ENCODE results near the gene ZZZ3.
"Not testable (repeated sequence)": the region's sequence is repeated elsewhere in the genome, so short reads cannot be mapped to it uniquely, and the experiment has no call there.

Gene ZZZ3

DNA sequence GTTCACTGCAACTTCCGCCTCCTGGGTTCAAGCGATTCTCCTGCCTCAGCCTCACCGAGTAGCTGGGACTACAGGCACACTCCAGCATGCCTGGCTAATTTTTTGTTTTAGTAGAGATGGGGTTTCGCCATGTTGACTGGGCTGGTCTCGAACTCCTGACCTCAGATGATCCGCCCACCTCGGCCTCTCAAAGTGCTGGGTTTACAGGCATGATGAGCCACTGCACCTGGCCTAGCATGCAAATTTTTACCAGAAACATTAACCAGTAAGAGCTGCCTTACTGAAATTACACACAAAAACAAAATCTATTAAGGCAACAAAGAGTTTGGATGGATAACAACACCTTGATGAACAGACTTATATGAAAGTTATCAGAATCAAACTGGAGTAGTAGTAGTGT lies 12.1 kb downstream of the ZZZ3 start:
- DNase-seq: no peak

DNA sequence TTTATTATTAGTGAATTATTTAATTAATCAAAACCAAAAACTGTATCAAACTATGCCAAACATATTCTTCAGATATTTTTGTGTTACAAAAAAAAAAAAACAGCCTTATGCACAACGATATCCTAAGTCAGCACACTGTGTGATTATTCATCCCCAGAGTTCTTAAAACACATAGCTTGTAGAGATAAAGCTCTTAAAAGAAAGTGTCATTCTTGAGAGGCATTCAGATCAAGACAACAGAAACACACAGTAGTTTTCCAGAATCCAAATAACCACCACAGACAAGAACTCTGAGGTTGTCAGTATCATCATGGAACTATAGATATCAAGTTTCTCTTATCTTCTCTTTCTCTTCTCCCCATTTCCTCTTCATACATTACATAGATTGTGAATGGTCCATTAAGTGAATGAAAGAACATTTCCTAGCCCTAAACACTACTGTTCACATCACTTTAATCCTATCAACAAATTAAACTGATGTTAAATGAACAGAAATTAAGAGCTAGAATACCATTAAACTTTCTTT lies 13.5 kb downstream of the ZZZ3 start:
- no peak for DNase-seq

DNA sequence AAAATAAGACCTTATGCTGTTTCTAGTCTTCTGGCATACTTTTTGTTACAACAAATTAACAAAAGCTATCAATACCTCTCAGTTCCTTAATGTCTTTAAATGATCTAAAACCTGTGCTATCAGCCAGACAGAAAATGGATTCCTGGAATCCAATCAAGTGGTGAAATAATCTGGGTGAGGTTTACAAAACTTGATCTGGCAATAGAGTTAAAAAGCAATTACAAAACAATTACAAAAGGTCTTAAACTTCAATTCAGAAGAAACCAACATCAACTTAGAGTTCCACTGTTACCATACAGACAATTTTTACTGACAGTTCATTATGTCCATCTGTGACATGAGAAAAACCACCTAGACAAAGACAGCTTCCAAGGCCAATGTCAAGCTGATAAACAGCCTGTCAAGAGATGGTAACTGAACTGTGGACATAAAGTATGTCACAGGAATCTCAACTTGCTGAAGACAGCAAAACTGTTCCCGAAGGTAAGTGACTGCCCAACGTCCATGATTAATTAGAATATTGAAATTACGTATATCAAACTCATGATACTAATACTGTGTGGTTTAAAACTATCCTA lies 17.4 kb downstream of the ZZZ3 start:
- no peak for DNase-seq

DNA sequence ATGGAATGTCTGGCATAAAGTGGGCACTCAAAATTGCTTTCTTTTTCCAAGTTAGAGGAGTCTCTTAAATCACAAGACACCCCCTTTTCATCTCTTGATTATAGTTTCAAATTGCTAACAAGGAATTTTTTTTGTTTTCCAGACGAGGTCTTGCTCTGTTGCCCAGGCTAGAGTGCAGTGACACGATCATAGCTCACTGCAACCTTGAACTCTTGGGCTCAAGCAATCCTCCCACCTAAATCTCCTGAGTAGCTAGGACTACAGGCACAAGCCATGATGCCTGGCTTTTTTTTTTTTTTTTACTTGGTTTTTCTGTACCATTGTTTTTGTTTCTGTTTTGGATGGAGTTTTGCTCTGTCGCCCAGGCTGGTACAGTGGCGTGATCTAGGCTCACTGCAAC lies 20.8 kb downstream of the ZZZ3 start:
- DNase-seq: no peak

DNA sequence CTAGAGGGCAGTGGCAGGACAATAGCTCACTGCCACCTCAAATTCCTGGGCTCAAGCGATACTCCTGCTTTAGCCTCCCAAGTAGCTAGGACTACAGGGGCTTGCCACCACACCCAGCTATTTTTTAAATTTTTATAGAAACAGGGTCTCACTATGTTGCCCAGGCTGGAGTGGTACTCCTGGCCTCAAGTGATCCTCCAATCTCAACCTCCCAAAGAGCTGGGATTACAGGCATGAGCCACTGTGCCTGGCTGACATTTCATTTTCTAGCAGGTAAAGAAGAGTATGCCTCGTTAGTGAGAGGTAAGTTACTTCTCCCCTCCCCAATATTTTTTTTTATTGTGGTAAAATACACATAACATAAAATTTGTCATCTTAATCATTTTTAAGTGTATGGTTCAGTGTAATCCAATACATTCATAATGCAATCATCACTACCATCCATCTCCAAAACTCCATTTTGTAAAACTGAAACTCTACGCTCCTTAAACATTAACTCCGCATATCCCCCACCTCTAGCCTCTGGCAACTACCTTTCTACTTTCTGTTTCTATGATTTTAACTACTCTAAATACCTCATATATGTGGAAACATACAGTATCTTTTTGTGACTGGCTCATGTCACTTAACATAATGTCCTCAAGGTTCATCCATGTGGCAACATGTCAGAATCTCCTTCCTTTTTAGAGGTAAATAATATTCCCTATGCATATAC lies 22.4 kb downstream of the ZZZ3 start:
- DNase-seq: no peak

DNA sequence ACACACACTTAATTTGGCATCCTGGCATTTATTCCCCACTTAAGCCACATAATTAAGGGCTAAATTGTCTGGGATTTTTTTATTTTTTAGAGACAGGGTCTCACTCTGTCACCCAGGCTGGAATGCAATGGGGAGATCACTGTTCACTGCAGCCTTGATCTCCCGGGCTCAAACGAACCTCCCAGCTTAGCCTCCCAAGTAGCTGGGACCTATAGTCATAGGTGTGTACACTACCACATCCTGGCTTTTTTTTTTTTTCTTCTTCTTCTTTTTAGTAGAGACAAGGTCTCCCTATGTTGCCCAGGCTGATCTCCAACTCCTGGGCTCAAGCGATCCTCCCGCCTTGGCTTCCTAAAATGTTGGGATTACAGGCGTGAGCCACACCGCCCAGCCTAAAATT lies 24.2 kb downstream of the ZZZ3 start:
- DNase-seq: no peak

DNA sequence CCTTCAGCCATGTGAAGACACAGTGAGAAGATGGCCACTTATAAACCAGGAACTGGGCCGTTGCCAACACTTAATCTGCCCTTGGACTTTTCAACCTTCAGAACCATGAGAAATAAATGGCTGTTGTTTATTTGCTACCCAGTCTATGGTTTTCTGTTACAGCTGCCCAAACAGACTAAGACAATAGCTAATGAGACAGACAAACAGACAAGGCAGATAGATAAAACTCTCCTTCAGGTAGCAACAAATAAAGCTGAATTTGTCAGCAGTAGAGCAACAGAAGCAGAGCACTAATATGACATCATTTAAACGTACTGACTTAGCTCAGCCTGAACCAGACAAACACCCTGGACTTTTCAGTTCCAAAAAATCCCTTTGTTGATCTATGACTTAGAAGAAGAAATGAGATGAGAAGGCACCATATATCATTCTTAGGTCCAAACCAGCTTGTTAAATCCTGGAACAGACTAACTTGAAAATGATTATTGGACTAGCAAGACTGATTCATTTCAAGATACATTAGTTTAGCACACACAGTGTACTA lies 27.0 kb downstream of the ZZZ3 start:
- no peak for DNase-seq

DNA sequence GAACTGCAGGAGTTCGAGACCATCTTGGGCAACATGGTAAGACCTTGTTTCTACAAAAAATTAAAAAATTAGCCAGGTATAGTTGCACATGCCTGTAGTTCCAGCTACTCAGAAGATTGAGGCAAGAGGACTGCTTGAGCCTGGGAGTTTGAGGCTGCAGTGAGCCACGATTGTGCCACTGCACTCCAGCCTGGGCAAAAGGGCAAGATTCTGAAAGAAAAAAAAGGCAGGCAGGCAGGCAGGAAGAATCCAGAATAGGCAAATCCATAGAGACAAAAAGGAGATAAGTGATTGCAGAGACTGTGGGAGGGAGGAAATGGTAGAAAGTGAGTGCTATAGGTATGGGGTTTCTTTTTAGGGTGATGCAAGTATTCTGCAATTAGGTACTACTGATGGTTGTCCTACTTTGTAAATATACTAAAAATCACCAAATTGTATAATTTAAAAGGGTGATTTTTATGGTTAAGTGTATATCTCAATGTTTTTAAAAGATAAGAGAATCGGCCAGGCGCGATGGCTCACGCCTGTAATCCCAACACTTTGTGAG lies 29.4 kb downstream of the ZZZ3 start:
- DNase-seq: no peak

DNA sequence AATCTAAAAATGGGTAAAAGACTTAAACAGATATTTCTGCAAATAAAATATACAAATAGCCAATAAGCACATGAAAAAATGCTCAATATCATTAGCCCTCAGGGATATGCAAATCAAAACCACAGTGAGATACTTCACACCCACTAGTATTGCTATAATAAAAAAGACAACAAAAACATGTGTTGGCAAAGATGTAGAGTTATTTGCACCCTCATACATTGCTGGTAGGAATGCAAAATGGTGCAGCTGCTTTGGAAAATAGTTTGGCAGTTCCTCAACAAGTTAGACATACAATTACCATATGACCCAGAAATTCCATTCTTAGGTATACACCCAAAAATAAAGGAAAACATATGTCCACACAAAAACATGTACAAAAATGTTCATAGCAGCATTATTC lies 30.2 kb downstream of the ZZZ3 start:
- DNase-seq: no peak

DNA sequence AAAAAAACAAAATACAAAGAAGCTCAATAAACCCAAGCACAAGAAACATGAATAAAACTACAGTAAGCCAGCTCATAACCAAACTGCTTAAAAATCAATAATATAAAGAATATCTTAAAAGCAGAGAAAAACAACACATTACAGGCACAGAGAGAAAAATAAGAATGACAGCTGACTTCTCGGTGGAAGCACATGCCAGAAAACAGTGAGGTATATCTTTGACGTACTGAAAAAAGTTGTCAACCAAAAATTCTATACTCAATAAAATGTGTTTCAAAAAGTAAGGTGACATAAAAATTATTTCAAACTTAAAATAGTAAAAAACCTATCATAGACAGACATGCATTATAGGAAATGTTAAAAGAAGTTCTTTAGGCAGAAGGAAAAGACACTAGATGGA lies 33.3 kb downstream of the ZZZ3 start:
- no peak for DNase-seq

DNA sequence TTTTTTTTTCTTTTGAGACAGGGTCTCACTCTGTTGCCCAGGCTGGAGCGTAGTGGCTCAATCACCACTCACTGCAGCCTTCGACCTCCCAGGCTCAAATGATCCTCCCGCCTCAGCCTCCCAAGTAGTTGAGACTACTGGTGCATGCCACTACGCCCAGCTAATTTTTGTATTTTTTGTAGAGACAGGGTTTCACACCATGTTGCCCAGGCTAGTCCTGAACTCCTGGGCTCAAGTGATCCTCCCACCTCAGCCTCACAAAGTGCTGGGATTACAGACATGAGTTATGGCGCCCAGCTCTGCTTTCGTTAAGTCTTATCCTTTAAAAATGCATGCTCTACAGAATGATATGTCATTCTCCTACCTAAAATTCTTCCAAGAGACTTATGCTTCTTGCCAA lies 36.2 kb downstream of the ZZZ3 start:
- DNase-seq: not testable (repeated sequence)

DNA sequence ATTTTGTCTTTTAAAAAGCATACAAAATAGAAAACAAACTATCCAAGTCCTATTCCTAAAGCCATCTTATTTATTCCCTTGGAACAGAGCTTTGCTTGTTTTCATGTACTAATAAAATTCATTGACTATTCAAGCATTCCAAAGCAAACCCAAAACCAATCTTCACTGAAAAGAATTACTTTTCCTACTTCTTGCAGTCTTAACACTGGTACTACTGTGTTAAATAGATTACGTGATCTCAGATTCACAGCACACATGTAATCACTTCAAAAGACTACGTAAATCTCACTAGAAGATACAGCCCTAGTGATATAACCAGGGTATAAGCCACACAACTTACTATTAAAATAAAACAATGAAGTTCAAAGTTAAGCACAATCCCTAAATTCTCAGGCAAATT lies 39.0 kb downstream of the ZZZ3 start:
- no peak for DNase-seq

DNA sequence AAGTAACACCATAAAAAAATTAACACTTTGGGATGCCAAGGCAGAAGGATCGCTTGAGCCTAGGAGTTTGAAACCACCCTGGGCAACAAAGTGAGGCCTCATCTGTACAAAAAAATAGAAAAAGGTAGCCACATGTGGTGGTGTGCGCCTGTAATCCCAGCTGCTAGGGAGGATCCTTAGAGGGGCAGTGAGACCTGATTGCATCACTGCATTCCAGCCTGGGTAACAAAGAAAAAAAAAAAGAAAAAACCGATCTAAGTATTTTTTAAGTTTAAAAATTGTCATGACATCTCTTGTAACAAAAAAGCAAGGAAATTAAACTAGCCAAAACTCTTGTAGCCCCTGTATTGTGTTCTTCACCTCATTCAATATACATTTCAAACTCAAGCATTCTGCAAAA lies 39.5 kb downstream of the ZZZ3 start:
- DNase-seq: no peak

DNA sequence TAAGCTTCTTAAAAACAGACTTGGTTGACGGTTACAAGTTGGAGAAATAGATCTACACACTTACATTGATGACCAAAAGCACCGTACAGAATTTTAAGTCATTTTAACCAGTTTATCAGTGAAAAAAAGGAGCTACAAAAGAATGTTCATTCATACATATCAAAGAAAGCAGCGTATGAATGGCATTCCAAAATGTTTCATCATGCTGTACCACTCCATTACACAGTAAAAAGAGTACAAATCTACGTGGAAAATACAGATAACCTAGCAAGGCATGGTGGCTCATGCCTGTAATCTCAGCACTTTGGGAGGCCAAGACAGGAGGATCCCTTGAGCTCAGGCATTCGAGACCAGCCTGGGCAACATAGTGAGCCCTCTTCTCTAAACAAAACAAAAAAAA lies 40.3 kb downstream of the ZZZ3 start:
- no peak for DNase-seq

DNA sequence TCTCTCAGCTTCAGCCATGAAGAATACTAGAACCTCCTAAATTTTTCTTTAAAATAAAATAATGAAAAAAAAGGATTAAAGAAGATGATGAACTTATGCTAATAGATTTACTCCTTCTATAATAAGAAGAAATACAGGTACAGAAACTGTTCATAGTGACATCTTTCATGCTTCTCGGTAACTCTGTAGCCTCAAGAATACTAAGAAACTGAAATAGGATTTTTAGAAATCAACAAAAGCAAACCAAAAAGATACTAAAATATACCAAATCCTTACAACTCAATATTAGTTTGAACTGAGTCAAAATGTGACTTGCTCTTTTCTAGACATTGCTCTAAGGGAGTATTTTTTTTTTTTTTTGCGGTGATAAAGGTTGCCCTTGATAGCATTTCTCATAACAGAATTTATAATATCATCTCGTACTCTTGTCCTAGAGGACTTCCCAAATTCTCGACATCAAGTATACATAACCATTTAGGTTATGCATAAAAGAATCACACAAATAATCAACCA lies 42.8 kb downstream of the ZZZ3 start:
- DNase-seq: no peak

DNA sequence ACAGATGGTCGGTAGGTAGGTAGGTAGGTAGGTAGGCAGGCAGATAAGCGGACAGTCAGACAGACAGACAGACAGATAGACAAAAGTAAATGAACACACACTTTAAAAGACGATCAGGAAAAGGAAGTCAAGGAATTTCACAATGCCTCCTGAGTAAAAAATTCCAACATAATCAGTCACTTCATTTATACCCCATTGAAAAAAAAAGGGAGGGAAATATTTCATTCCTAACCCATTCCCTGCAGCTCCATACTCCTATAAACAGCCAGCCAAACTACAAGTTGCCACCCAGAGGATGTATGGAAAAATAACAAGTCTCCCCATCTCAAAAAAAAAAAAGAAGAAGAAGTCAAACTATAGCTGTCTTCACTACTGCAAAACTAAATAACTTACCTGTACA lies 43.4 kb downstream of the ZZZ3 start:
- no peak for DNase-seq

DNA sequence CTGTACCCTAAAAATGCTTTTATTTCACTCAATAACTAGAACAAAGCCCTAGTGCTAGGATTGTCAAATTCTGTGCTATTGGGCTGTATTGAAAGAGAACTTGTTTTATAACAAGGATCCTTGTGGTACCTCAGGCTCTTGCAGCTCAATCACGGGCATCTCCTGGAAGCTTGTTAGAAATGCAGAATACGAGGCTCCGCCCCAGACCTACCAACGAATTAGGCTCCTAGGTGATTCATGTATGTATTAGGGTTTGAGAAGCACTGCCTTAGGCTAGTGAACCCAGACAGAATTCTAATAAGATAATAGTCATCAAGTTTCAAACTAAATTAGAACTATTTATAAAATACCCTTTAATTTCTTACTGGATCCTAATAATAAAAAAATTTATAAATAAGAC lies 45.6 kb downstream of the ZZZ3 start:
- DNase-seq: no peak

All from T-helper 9 cell (primary cell).